Measurements from ENCODE around the gene PLA2G2F. TPM values are rescaled to one million over a fixed set of nuclear protein-coding genes. Genes with fewer than 3 reads are reported as not detected.

Gene PLA2G2F
- total and polyA plus RNA-seq, 7 donors, result 0.60 to 0.80 TPM; not detected in 5

DNA sequence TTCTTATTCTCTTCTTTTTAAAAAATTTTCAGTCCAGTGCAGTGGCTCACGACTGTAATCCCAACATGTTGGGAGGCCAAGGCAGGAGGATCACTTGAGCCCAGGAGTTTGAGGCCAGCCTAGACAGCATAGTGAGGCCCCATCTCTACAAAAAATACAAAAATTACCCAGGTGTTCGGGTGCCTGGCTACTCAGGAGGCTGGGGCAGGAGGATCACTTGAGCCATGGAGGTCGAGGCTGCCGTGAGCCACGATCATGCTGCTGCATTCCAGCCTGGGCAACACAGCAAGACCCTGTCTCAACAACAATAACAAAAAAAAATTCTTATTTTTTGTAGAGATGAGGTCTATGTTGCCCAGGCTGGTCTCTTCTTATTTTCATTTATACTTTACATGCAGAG, 27.7 kb upstream of the PLA2G2F start:
- Histone ChIP-seq H3K36me3 (no peaks in the 10 kb centered on the region), H3K27ac (peak overlapping the region in 3 of 4 donors; percentile 69 to 82 (median 78)), H3K4me1 (peaks cover 0 to 29% (median 10%) of the 10 kb centered on the region in 4 donors), H3K9me3 (no peaks in the 10 kb centered on the region), H3K27me3 (no peaks in the 10 kb centered on the region), H3K4me3 (no peak overlapping the region)
- DNase-seq, result peak; percentile 2
- intact Hi-C loops (cut with DNase I), result no loop called here
- 93 to 94% methylated on average over 5 of the region's 5 CpGs for WGBS, 2 donors
- TF ChIP-seq POLR2A (IDR thresholded peaks at IDR 0.05) (no peak), POLR2AphosphoS5 (IDR thresholded peaks at IDR 0.05) (no peak)

GRCh38 chr1:20112279-20113000, 26.7 kb upstream of the PLA2G2F start:
- H3K4me3 ChIP-seq, result no peak overlapping the region
- DNase-seq, result peak; percentile 44
- TF ChIP-seq POLR2AphosphoS5 (IDR thresholded peaks at IDR 0.05) (no peak), EP300 (IDR thresholded peaks at IDR 0.05) (no peak), POLR2A (IDR thresholded peaks at IDR 0.05) (no peak), CTCF (IDR thresholded peaks at IDR 0.05) (no peak)
- H3K4me1 ChIP-seq, result peaks cover 0 to 29% (median 10%) of the 10 kb centered on the region in 4 donors
- intact Hi-C loops (cut with DNase I), result no loop called here
- no peaks in the 10 kb centered on the region for H3K36me3 ChIP-seq
- no peaks in the 10 kb centered on the region for H3K9me3 ChIP-seq
- WGBS, 2 donors, result 85 to 86% methylated on average over 3 of the region's 3 CpGs
- H3K27ac ChIP-seq, result no peak overlapping the region
- no peaks in the 10 kb centered on the region for H3K27me3 ChIP-seq

- H3K4me3 ChIP-seq, result no peak overlapping the region
- no peaks in the 10 kb centered on the region for H3K27me3 ChIP-seq
- 77 to 79% methylated on average over 15 of the region's 15 CpGs for WGBS, 2 donors
- H3K4me1 ChIP-seq, result peaks cover 0 to 18% (median 7%) of the 10 kb centered on the region in 4 donors
- no peaks in the 10 kb centered on the region for H3K36me3 ChIP-seq
- TF ChIP-seq POLR2AphosphoS5 (IDR thresholded peaks at IDR 0.05) (no peak), EP300 (IDR thresholded peaks at IDR 0.05) (no peak), POLR2A (IDR thresholded peaks at IDR 0.05) (no peak), CTCF (IDR thresholded peaks at IDR 0.05) (no peak)
- peak; percentile 21 for DNase-seq
- no peak overlapping the region for H3K27ac ChIP-seq
- intact Hi-C loops (cut with DNase I), result no loop called here
- H3K9me3 ChIP-seq, result no peaks in the 10 kb centered on the region
These were observed 25.0 kb upstream of the PLA2G2F start for GRCh38 chr1:20114021-20114648.

GRCh38 chr1:20115479-20115878, 23.6 kb upstream of the PLA2G2F start:
- H3K4me1 ChIP-seq, result peaks cover 0 to 9% (median 7%) of the 10 kb centered on the region in 4 donors
- 82 to 84% methylated on average over 4 of the region's 4 CpGs for WGBS, 2 donors
- H3K36me3 ChIP-seq, result no peaks in the 10 kb centered on the region
- H3K27me3 ChIP-seq, result no peaks in the 10 kb centered on the region
- TF ChIP-seq CTCF (IDR thresholded peaks at IDR 0.05) (no peak), EP300 (IDR thresholded peaks at IDR 0.05) (no peak), POLR2AphosphoS5 (IDR thresholded peaks at IDR 0.05) (no peak), POLR2A (IDR thresholded peaks at IDR 0.05) (no peak)
- H3K9me3 ChIP-seq, result no peaks in the 10 kb centered on the region
- intact Hi-C loops (cut with DNase I), result no loop called here
- H3K27ac ChIP-seq, result no peak overlapping the region
- DNase-seq, result peak; percentile 18
- H3K4me3 ChIP-seq, result no peak overlapping the region

DNA sequence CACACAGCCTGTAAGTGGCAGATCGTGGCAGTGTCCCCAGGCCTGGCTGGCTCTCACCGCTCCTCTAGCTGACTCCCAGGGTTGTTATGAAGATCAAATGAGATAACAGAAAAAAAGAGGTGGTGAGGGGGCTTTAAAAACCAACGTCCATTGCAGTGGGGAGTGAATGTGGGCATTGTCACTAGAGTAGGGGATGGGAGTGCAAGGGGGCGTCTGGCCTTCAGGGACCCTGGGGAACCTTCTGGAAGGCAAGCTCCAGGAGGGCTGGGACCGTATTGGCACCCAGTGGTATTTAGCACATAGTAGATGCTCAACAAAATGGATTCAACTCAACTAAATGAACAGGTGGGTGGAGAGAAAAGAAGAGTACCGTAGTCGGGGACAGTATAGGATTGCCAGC, 23.2 kb upstream of the PLA2G2F start:
- peak; percentile 40 for DNase-seq
- no peaks in the 10 kb centered on the region for H3K27me3 ChIP-seq
- H3K27ac ChIP-seq, result no peak overlapping the region
- no peaks in the 10 kb centered on the region for H3K9me3 ChIP-seq
- WGBS, 2 donors, result 84 to 91% methylated on average over 7 of the region's 7 CpGs
- H3K4me1 ChIP-seq, result peaks cover 0 to 7% (median 5%) of the 10 kb centered on the region in 4 donors
- intact Hi-C loops (cut with DNase I), result no loop called here
- TF ChIP-seq CTCF (IDR thresholded peaks at IDR 0.05) (no peak), POLR2A (IDR thresholded peaks at IDR 0.05) (no peak)
- no peaks in the 10 kb centered on the region for H3K36me3 ChIP-seq
- H3K4me3 ChIP-seq, result no peak overlapping the region
